Breast epithelium (tissue), 3 donors: ENCODE data around the gene AR.

Experiments
- CTCF ChIP-seq, 3 donors: fragments of 450-650 bp; IDR thresholded peaks; one replicate each; pipeline ENCODE4 v1.5.1; 2016 to 2017; ENCODE audit warnings: antibody characterized with exemption in 3 of 3, mild to moderate bottlenecking in 3 of 3, moderate library complexity in 3 of 3
- POLR2A ChIP-seq: fragments of 450-650 bp; IDR thresholded peaks from one replicate; pipeline ENCODE4 v1.6.1; 2016; ENCODE audit warnings: antibody characterized with exemption, mild to moderate bottlenecking, moderate library complexity
- POLR2AphosphoS5 ChIP-seq, 3 donors: sonication (generic); formaldehyde crosslinking; IDR thresholded peaks; one replicate each; pipeline ENCODE4 v1.6.1; 2017; ENCODE audit warnings: antibody characterized with exemption in 3 of 3

GRCh38 chrX:67523932-67524331 lies 19.9 kb upstream of the AR start:
- TF ChIP-seq CTCF (IDR thresholded peaks at IDR 0.05): no peak
- no peak for TF ChIP-seq POLR2A
- no peak for TF ChIP-seq POLR2AphosphoS5 (IDR thresholded peaks at IDR 0.05)
